Naive B cell (primary cell): Measurements from ENCODE around the gene DSCAM. TPM values are rescaled to one million over a fixed set of nuclear protein-coding genes. Genes with fewer than 3 reads are reported as not detected.
"Not testable (repeated sequence)": the region's sequence is repeated elsewhere in the genome, so short reads cannot be mapped to it uniquely, and the experiment has no call there.

Source experiments
- ATAC-seq, 2 donors: fragments of 150-1000 bp; cut with Tn5 transposase; 2 replicates each; pipeline ENCODE4 v1.10.0; 2021; ENCODE audit warnings: low read depth in 2 of 2, mild to moderate bottlenecking in 2 of 2, moderate library complexity in 2 of 2
- DNase-seq: peaks from one replicate; pipeline ENCODE4 v3.0.0; 2022
- H3K27ac Mint-ChIP-seq, 6 donors: one replicate each; pipeline ENCODE4 v1.8.0; 2020 to 2022; ENCODE audit warnings: mild to moderate bottlenecking in 6 of 6, mixed read lengths in 6 of 6, moderate library complexity in 5 of 6, inconsistent platforms in 2 of 6
- H3K27me3 Mint-ChIP-seq, 3 donors: one replicate each; pipeline ENCODE4 v1.8.0; 2021 to 2022; ENCODE audit warnings: mixed read lengths in 3 of 3, mild to moderate bottlenecking in 1 of 3
- H3K36me3 Mint-ChIP-seq, 2 donors: one replicate each; pipeline ENCODE4 v1.8.0; 2020 to 2022; ENCODE audit warnings: mixed read lengths in 2 of 2, inconsistent platforms in 1 of 2, mild to moderate bottlenecking in 1 of 2
- H3K4me1 Mint-ChIP-seq, 3 donors: one replicate each; pipeline ENCODE4 v1.8.0; 2020 to 2022; ENCODE audit warnings: mixed read lengths in 3 of 3, inconsistent platforms in 1 of 3, mild to moderate bottlenecking in 1 of 3, moderate library complexity in 1 of 3
- H3K4me3 Mint-ChIP-seq, 8 donors: one replicate each; pipeline ENCODE4 v1.8.0; 2020 to 2022; ENCODE audit warnings: mild to moderate bottlenecking in 8 of 8, mixed read lengths in 8 of 8, moderate library complexity in 8 of 8, inconsistent platforms in 2 of 8
- H3K9me3 Mint-ChIP-seq, 7 donors: one replicate each; pipeline ENCODE4 v1.8.0; 2020 to 2022; ENCODE audit warnings: mixed read lengths in 7 of 7, mild to moderate bottlenecking in 5 of 7, inconsistent platforms in 2 of 7, moderate library complexity in 1 of 7
- polyA plus RNA-seq, 6 donors: library from polyadenylated mRNA; unstranded; fragments of 300-500 nt; fragmentation: Illumina TruSeq; gene quantifications; one replicate each; pipeline ENCODE4 v1.2.3, GENCODE V29; 2021; ENCODE audit warnings: low read depth in 6 of 6

DSCAM gene
- polyA plus RNA-seq, 6 donors from 2014 or later, result not detected

GRCh38 chr21:40300300-40300699, 546.7 kb downstream of the DSCAM start:
- Mint-ChIP-seq H3K27ac (peak overlapping the region in 1 of 6 donors; percentile 16), H3K9me3 (peaks cover 0 to 18% (median 12%) of the 10 kb centered on the region in 7 donors), H3K27me3 (no peaks in the 10 kb centered on the region), H3K4me1 (no peaks in the 10 kb centered on the region), H3K4me3 (no peak overlapping the region), H3K36me3 (no peaks in the 10 kb centered on the region)
- ATAC-seq (no peak), DNase-seq (no peak)

GRCh38 chr21:40299451-40299850, 547.5 kb downstream of the DSCAM start:
- Mint-ChIP-seq H3K27me3 (no peaks in the 10 kb centered on the region), H3K27ac (no peak overlapping the region), H3K36me3 (no peaks in the 10 kb centered on the region), H3K9me3 (peaks cover 0 to 15% (median 11%) of the 10 kb centered on the region in 7 donors), H3K4me3 (no peak overlapping the region), H3K4me1 (no peaks in the 10 kb centered on the region)
- DNase-seq (no peak), ATAC-seq (no peak)

- no peaks in the 10 kb centered on the region for H3K36me3 Mint-ChIP-seq
- peaks cover 0 to 3% (median 0%) of the 10 kb centered on the region in 3 donors for H3K4me1 Mint-ChIP-seq
- no peak overlapping the region for H3K27ac Mint-ChIP-seq
- ATAC-seq (no peak), DNase-seq (no peak)
- H3K27me3 Mint-ChIP-seq, result no peaks in the 10 kb centered on the region
- H3K4me3 Mint-ChIP-seq, result no peak overlapping the region
- peaks cover 0 to 7% (median 0%) of the 10 kb centered on the region in 7 donors for H3K9me3 Mint-ChIP-seq
These were observed 552.6 kb downstream of the DSCAM start for GRCh38 chr21:40294345-40294744.

GRCh38 chr21:40291560-40291959, 555.4 kb downstream of the DSCAM start:
- no peaks in the 10 kb centered on the region for H3K27me3 Mint-ChIP-seq
- peak overlapping the region in 1 of 8 donors; percentile 24 for H3K4me3 Mint-ChIP-seq
- DNase-seq (no peak), ATAC-seq (no peak)
- no peak overlapping the region for H3K27ac Mint-ChIP-seq
- H3K9me3 Mint-ChIP-seq, result peaks cover 0 to 10% (median 3%) of the 10 kb centered on the region in 7 donors
- no peaks in the 10 kb centered on the region for H3K36me3 Mint-ChIP-seq
- H3K4me1 Mint-ChIP-seq, result peaks cover 0 to 3% (median 0%) of the 10 kb centered on the region in 3 donors

GRCh38 chr21:40284409-40284808, 562.5 kb downstream of the DSCAM start:
- Mint-ChIP-seq H3K4me1 (no peaks in the 10 kb centered on the region), H3K36me3 (no peaks in the 10 kb centered on the region), H3K9me3 (peaks cover 2 to 11% (median 6%) of the 10 kb centered on the region in 7 donors), H3K4me3 (no peak overlapping the region), H3K27me3 (no peaks in the 10 kb centered on the region), H3K27ac (no peak overlapping the region)
- ATAC-seq (no peak), DNase-seq (no peak)

- no peak overlapping the region for H3K27ac Mint-ChIP-seq
- DNase-seq, result no peak
- no peak overlapping the region for H3K4me3 Mint-ChIP-seq
- H3K27me3 Mint-ChIP-seq, result no peaks in the 10 kb centered on the region
- no peaks in the 10 kb centered on the region for H3K4me1 Mint-ChIP-seq
- peaks cover 3 to 13% (median 7%) of the 10 kb centered on the region in 7 donors for H3K9me3 Mint-ChIP-seq
- no peaks in the 10 kb centered on the region for H3K36me3 Mint-ChIP-seq
- ATAC-seq, result no peak
These were observed 563.8 kb downstream of the DSCAM start for GRCh38 chr21:40282912-40283886.

- Mint-ChIP-seq H3K27me3 (no peaks in the 10 kb centered on the region), H3K4me3 (no peak overlapping the region), H3K36me3 (no peaks in the 10 kb centered on the region), H3K27ac (no peak overlapping the region), H3K4me1 (no peaks in the 10 kb centered on the region), H3K9me3 (peaks cover 0 to 11% (median 4%) of the 10 kb centered on the region in 7 donors)
- DNase-seq (no peak), ATAC-seq (no peak)
These were observed 568.6 kb downstream of the DSCAM start for GRCh38 chr21:40278345-40278744.

- no peaks in the 10 kb centered on the region for H3K4me1 Mint-ChIP-seq
- no peaks in the 10 kb centered on the region for H3K27me3 Mint-ChIP-seq
- DNase-seq (no peak), ATAC-seq (no peak)
- peaks cover 0 to 11% (median 4%) of the 10 kb centered on the region in 7 donors for H3K9me3 Mint-ChIP-seq
- no peaks in the 10 kb centered on the region for H3K36me3 Mint-ChIP-seq
- H3K27ac Mint-ChIP-seq, result no peak overlapping the region
- H3K4me3 Mint-ChIP-seq, result no peak overlapping the region
These were observed 571.0 kb downstream of the DSCAM start for GRCh38 chr21:40276001-40276400.

- Mint-ChIP-seq H3K36me3 (no peaks in the 10 kb centered on the region), H3K27ac (peak overlapping the region in 1 of 6 donors; percentile 84), H3K4me1 (no peaks in the 10 kb centered on the region), H3K4me3 (no peak overlapping the region), H3K9me3 (peaks cover 0 to 4% (median 0%) of the 10 kb centered on the region in 7 donors), H3K27me3 (no peaks in the 10 kb centered on the region)
- DNase-seq (no peak), ATAC-seq (no peak)
These were observed 574.9 kb downstream of the DSCAM start for GRCh38 chr21:40272037-40272436.

GRCh38 chr21:40271164-40271563, 575.8 kb downstream of the DSCAM start:
- no peaks in the 10 kb centered on the region for H3K36me3 Mint-ChIP-seq
- no peak for DNase-seq
- no peak overlapping the region for H3K4me3 Mint-ChIP-seq
- H3K9me3 Mint-ChIP-seq, result peaks cover 0 to 4% (median 0%) of the 10 kb centered on the region in 7 donors
- H3K4me1 Mint-ChIP-seq, result no peaks in the 10 kb centered on the region
- H3K27me3 Mint-ChIP-seq, result no peaks in the 10 kb centered on the region
- no peak overlapping the region for H3K27ac Mint-ChIP-seq
- no peak for ATAC-seq

GRCh38 chr21:40270047-40270446, 576.9 kb downstream of the DSCAM start:
- Mint-ChIP-seq H3K9me3 (peaks cover 0 to 2% (median 0%) of the 10 kb centered on the region in 7 donors), H3K4me3 (no peak overlapping the region), H3K4me1 (no peaks in the 10 kb centered on the region), H3K27me3 (no peaks in the 10 kb centered on the region), H3K27ac (no peak overlapping the region), H3K36me3 (no peaks in the 10 kb centered on the region)
- ATAC-seq (no peak), DNase-seq (no peak)

- no peak overlapping the region for H3K27ac Mint-ChIP-seq
- no peaks in the 10 kb centered on the region for H3K27me3 Mint-ChIP-seq
- no peak overlapping the region for H3K4me3 Mint-ChIP-seq
- H3K9me3 Mint-ChIP-seq, result peaks cover 0 to 3% (median 0%) of the 10 kb centered on the region in 7 donors
- H3K4me1 Mint-ChIP-seq, result no peaks in the 10 kb centered on the region
- no peaks in the 10 kb centered on the region for H3K36me3 Mint-ChIP-seq
- ATAC-seq (no peak), DNase-seq (no peak)
These were observed 577.7 kb downstream of the DSCAM start for GRCh38 chr21:40269239-40269638.

- H3K4me3 Mint-ChIP-seq, DNase-seq, H3K27ac Mint-ChIP-seq, H3K27me3 Mint-ChIP-seq, H3K4me1 Mint-ChIP-seq, H3K9me3 Mint-ChIP-seq, H3K36me3 Mint-ChIP-seq, ATAC-seq: not testable (repeated sequence)
These were observed 588.5 kb downstream of the DSCAM start for GRCh38 chr21:40258456-40258855.

- ATAC-seq (no peak), DNase-seq (no peak)
- Mint-ChIP-seq H3K9me3 (peaks cover 0 to 8% (median 0%) of the 10 kb centered on the region in 7 donors), H3K4me1 (no peaks in the 10 kb centered on the region), H3K27ac (no peak overlapping the region), H3K27me3 (no peaks in the 10 kb centered on the region), H3K4me3 (no peak overlapping the region), H3K36me3 (no peaks in the 10 kb centered on the region)
These were observed 589.6 kb downstream of the DSCAM start for GRCh38 chr21:40257342-40257741.
